ENCODE results near the gene LRRIQ4.

- TF ChIP-seq POLR2A (IDR thresholded peaks at IDR 0.05) (no peak), CTCF (IDR thresholded peaks at IDR 0.05) (no peak), EP300 (IDR thresholded peaks at IDR 0.05) (no peak)
These were observed 48.3 kb upstream of the LRRIQ4 start for GRCh38 chr3:169764312-169764881.
